ENCODE data around the gene PPM1G.

The PPM1G gene

GRCh38 chr2:27412419-27413152 lies 3.2 kb upstream of the PPM1G start:
- DNase-seq (ENCODE audit: low spot score) = no peak

GRCh38 chr2:27408601-27409320 lies 630 bp downstream of the PPM1G start:
- peak; percentile 31 for DNase-seq (ENCODE audit: low spot score)

- peak; percentile 58 for DNase-seq (ENCODE audit: low spot score)
Measured at GRCh38 chr2:27407798-27408491, 1.4 kb downstream of the PPM1G start.

- no peak for DNase-seq (ENCODE audit: low spot score)
Measured at GRCh38 chr2:27400348-27401135, 8.8 kb downstream of the PPM1G start.

GRCh38 chr2:27398962-27399361 lies 10.4 kb downstream of the PPM1G start:
- no peak for DNase-seq (ENCODE audit: low spot score)

- DNase-seq (ENCODE audit: low spot score) = no peak
Measured at GRCh38 chr2:27393225-27393624, 16.2 kb downstream of the PPM1G start.

GRCh38 chr2:27390822-27391679 lies 18.3 kb downstream of the PPM1G start:
- no peak for DNase-seq (ENCODE audit: low spot score)

GRCh38 chr2:27381577-27382181 lies 27.7 kb downstream of the PPM1G start:
- DNase-seq (ENCODE audit: low spot score) = no peak

- peak; percentile 84 for DNase-seq (ENCODE audit: low spot score)
Measured at GRCh38 chr2:27380626-27381545, 28.5 kb downstream of the PPM1G start, which contains the start of gene ZNF513. Gene ZNF513, minus strand, starts transcription at chr2:27380734. Its CDS starts 208 bp downstream, at chr2:27380526.

GRCh38 chr2:27379836-27380625 lies 29.4 kb downstream of the PPM1G start:
- DNase-seq (ENCODE audit: low spot score) = peak; percentile 39

- DNase-seq (ENCODE audit: low spot score) = no peak
Measured at GRCh38 chr2:27379383-27379835, 30.0 kb downstream of the PPM1G start.

GRCh38 chr2:27378809-27379290 lies 30.5 kb downstream of the PPM1G start:
- DNase-seq (ENCODE audit: low spot score) = no peak

- no peak for DNase-seq (ENCODE audit: low spot score)
Measured at GRCh38 chr2:27378096-27378808, 31.1 kb downstream of the PPM1G start.

GRCh38 chr2:27377618-27378095 lies 31.7 kb downstream of the PPM1G start:
- DNase-seq (ENCODE audit: low spot score) = no peak

GRCh38 chr2:27376866-27377617 lies 32.3 kb downstream of the PPM1G start:
- DNase-seq (ENCODE audit: low spot score) = no peak

- no peak for DNase-seq (ENCODE audit: low spot score)
Measured at GRCh38 chr2:27376151-27376865, 33.1 kb downstream of the PPM1G start.

Data from hematopoietic multipotent progenitor cell treated with erythropoietin and hydrocortisone succinate and interleukin-3 and kit ligand, for 15 days (in vitro differentiated cells).